GM10248 (cell line): ENCODE results near the gene SORBS2.

Source experiments
- CTCF ChIA-PET: fragments of 300-600 bp; sonication (Branson Sonifier 250); formaldehyde crosslinking; extraction: SDS; loops from one replicate; lab custom pipeline; 2021; ENCODE audit warnings: antibody characterized with exemption; lab: Yijun Ruan, JAX
- POLR2A ChIA-PET: fragments of 350-650 bp; sonication (Branson Sonifier 250); formaldehyde crosslinking; extraction: SDS; loops from one replicate; lab custom pipeline; 2020; ENCODE audit warnings: antibody characterized with exemption; lab: Yijun Ruan, JAX
- DNase-seq: peaks from one replicate; pipeline ENCODE4 v3.0.0; 2012; ENCODE audit errors: extremely low spot score
- CTCF ChIP-seq: IDR thresholded peaks from 2 replicates; pipeline ENCODE4 v1.5.1; 2012; ENCODE audit warnings: mild to moderate bottlenecking, low read depth; ENCODE audit errors: extremely low read depth, missing control alignments, control extremely low read depth

Gene SORBS2

DNA sequence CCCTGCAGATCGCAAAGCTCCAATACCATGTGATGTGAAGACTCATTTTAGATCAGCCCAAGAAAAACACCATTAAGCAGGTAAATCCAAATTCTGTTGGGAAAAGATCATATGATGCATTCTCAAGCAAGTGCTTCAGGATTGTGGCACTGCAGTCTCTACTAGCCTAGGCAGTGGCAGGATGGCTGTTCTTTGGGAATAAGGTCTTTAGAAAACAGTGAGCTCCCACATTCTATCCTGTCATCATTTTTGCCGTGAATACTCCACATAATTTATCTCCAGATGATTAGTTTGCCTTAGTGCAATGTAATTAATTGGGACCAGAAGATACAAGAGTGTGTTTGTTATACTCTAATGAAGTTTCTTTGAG lies 18.9 kb downstream of the SORBS2 start:
- no peak for DNase-seq
- POLR2A ChIA-PET = no interaction called here
- CTCF ChIA-PET = no interaction called here
- no peak for TF ChIP-seq CTCF

DNA sequence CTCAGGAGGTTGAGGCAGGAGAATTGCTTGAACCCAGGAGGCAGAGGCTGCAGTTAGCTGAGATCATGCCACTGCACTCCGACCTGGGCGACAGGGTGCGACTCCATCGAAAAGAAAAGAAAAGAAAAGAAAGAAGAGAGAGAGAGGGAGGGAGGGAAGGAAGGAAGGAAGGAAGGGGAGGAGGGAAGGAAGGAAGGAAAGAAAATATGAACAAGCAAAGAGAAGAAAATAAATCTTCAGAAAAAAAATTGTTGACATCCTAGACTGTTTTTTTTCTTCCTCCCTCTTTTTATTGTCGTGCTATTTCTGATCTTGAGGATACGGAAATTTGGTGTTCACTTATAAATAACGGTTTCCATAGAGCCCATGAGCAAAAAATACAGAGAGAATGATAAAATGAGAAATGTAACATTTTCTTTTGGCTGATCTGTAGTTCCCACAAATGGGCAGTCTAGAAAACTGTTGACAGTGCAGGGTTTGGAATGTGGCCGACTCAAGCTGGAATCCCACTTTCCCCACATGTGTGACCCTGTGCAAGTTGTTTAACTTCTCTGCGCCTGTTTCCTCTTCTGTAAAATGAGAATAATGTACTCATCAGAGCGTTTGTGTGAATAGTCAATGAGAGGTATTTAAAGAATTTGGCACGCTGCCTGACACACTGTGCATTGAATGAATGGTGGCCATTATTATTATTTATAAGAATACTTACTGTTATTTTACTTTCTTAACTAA lies 19.4 kb downstream of the SORBS2 start:
- no peak for TF ChIP-seq CTCF

DNA sequence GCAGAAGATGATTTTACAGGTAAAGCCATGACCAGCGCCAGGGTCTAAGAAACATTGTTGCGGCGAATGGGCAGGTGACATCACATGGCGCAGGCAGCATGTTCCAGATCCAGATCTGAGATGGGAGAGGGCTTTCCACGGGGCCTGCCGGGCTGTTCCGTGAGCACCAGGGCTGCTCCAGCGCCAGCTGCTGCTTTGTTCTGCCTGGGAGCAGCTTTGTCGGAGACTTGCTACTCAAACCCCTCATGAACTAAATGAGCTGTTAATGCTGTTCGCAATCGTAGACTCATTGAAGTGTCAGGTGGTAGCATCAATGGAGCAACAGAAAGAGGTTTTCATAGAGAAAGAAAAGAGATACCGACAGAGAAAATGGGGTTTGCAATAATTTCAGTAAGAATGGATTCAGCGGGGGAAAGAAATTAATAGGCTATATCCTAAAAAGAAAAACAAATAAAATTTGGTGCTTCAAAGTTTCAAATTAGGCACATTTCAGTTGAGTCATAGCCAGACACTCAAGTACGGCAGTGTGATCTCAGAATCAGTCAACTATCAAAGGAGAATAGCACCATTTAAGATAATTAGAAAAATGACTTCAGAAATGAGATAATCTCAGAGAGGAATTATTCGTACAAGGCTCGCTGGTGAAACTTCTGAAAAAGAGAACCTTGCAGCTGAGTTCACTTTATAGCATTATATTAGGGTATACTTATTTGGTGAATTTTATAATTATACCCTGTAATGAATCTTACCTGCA lies 23.9 kb downstream of the SORBS2 start:
- no peak for TF ChIP-seq CTCF
- DNase-seq = no peak
- ChIA-PET CTCF (interaction anchor here (1.5 kb wide), 1 partner anchor 23 kb away, joined by 4 read pairs; the partner anchor contains the start of gene SORBS2), POLR2A (no interaction called here)

More for the DNA sequence above, 19.4 kb downstream of the SORBS2 start:
- DNase-seq = no peak
- ChIA-PET CTCF (no interaction called here), POLR2A (no interaction called here)

- ChIA-PET CTCF (no interaction called here), POLR2A (no interaction called here)
- TF ChIP-seq CTCF = no peak
- DNase-seq = no peak
Observed at GRCh38 chr4:185786422-185786821, 25.6 kb downstream of the SORBS2 start.

DNA sequence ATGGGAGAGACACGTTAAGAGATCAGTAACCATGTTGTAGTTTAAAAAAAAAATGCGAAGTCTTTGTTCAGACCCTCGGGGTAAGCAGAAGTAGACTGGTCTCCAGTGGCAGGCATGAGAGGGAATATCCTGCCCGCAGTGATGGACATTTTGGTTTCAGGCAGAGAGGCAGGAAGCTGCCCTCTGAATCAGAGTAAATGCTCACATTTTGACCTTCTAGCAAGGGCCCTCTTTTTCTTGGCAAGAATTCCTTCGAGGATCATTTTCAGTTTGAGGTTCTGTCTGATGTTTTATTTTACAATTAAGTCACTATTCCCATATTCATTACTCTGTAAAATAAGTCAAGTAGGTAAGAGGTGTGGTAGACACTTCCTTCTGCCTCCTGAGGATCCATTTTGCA lies 28.4 kb downstream of the SORBS2 start:
- TF ChIP-seq CTCF = no peak
- POLR2A ChIA-PET = no interaction called here
- CTCF ChIA-PET = no interaction called here
- DNase-seq = no peak

GRCh38 chr4:185782523-185782922 lies 29.5 kb downstream of the SORBS2 start:
- ChIA-PET POLR2A (no interaction called here), CTCF (no interaction called here)
- no peak for TF ChIP-seq CTCF
- no peak for DNase-seq
